Skeletal muscle tissue (tissue), 4 donors: ENCODE data around the gene FGF18. TPM values are rescaled to one million over a fixed set of nuclear protein-coding genes. Genes with fewer than 3 reads are reported as not detected.
A peak's percentile ranks its signal among the peaks of the same experiment; 100 is the strongest.
"Not testable (repeated sequence)": the region's sequence is repeated elsewhere in the genome, so short reads cannot be mapped to it uniquely, and the experiment has no call there.

Experiments used
- H3K27ac ChIP-seq: one replicate; pipeline ENCODE4 v1.7.0; 2013; ENCODE audit warnings: mild to moderate bottlenecking, low read depth, low read length, inconsistent platforms
- H3K27me3 ChIP-seq, 3 donors: one replicate each; pipeline ENCODE4 v1.7.0; 2013; ENCODE audit warnings: low read length in 3 of 3; ENCODE audit not compliant: control insufficient read depth in 3 of 3, insufficient read depth in 3 of 3
- H3K36me3 ChIP-seq, 3 donors: one replicate each; pipeline ENCODE4 v1.7.0; 2013; ENCODE audit warnings: low read length in 3 of 3; ENCODE audit not compliant: control insufficient read depth in 3 of 3, insufficient read depth in 3 of 3
- H3K4me1 ChIP-seq, 3 donors: one replicate each; pipeline ENCODE4 v1.7.0; 2013; ENCODE audit warnings: low read length in 3 of 3, mild to moderate bottlenecking in 3 of 3; ENCODE audit not compliant: control insufficient read depth in 3 of 3, insufficient read depth in 3 of 3
- H3K4me3 ChIP-seq, 3 donors: one replicate each; pipeline ENCODE4 v1.7.0; 2013; ENCODE audit warnings: low read length in 3 of 3
- H3K9ac ChIP-seq, 3 donors: one replicate each; pipeline ENCODE4 v1.7.0; 2013; ENCODE audit warnings: low read length in 3 of 3, mild to moderate bottlenecking in 3 of 3, moderate library complexity in 2 of 3, low read depth in 1 of 3
- H3K9me3 ChIP-seq, 3 donors: one replicate each; pipeline ENCODE4 v1.7.0; 2013; ENCODE audit warnings: low read length in 3 of 3; ENCODE audit not compliant: control insufficient read depth in 3 of 3
- total RNA-seq: library from RNA; depleted of rRNA; stranded (reverse); fragments of >200 nt; gene quantifications from one replicate; pipeline ENCODE4 v1.2.3, GENCODE V29; 2014
- donor health status: Osteomylitis.

Gene FGF18
- total RNA-seq, 1 donor from 2014 or later: 3.1 TPM

DNA sequence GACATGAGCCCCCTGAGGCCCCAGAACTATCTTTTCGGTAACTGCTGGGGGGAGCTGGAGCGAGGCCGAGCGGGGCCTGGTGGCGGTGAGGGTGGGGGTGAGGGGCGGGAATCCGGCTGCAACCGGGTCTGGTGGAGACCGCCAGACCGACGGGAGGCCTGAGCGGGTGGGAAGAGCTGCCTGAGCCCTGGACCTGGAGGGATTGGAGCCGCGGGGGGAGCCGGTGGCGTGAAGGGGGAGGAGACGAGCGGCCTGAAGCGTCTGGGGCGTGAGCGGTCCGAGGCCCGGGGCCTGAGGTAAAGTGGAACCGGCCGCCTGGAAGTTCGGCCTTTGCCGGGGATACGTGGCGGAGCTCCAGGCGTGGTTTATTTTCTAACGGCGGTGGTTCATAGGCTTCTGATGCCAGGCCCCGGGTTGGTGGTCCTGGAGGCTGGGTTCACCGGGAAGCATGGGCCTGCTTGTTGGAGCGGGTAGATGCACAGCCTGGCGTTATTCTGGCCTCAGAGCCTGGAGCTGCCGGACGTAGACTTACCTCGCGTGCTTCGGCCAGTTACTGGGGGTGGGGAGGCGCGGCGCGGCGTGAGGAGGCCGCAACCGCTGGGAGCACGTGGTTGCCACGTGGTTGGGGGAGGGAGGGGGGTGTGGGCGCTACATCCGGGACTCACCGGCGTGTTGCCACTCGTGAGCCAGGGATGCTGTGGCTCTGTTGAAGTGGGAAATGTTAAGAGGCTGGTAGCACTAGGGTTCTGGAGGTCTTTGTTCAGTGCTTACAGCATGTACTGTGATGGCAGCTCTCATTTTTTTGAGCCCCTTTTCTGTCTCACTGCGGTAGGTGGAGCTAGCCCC lies 31.3 kb upstream of the FGF18 start:
- H3K9me3 ChIP-seq: no peaks in the 10 kb centered on the region
- no peaks in the 10 kb centered on the region for H3K27me3 ChIP-seq
- peak overlapping the region; percentile 85 for H3K27ac ChIP-seq
- H3K36me3 ChIP-seq: peaks cover 10 to 16% (median 14%) of the 10 kb centered on the region in 3 donors
- H3K9ac ChIP-seq: peak overlapping the region; percentile 84 to 92 (median 92)
- peak overlapping the region; percentile 86 to 98 (median 88) for H3K4me3 ChIP-seq
- H3K4me1 ChIP-seq: peaks cover 13 to 23% (median 14%) of the 10 kb centered on the region in 3 donors

GRCh38 chr5:171388816-171389168 lies 30.7 kb upstream of the FGF18 start:
- peaks cover 13 to 23% (median 14%) of the 10 kb centered on the region in 3 donors for H3K4me1 ChIP-seq

DNA sequence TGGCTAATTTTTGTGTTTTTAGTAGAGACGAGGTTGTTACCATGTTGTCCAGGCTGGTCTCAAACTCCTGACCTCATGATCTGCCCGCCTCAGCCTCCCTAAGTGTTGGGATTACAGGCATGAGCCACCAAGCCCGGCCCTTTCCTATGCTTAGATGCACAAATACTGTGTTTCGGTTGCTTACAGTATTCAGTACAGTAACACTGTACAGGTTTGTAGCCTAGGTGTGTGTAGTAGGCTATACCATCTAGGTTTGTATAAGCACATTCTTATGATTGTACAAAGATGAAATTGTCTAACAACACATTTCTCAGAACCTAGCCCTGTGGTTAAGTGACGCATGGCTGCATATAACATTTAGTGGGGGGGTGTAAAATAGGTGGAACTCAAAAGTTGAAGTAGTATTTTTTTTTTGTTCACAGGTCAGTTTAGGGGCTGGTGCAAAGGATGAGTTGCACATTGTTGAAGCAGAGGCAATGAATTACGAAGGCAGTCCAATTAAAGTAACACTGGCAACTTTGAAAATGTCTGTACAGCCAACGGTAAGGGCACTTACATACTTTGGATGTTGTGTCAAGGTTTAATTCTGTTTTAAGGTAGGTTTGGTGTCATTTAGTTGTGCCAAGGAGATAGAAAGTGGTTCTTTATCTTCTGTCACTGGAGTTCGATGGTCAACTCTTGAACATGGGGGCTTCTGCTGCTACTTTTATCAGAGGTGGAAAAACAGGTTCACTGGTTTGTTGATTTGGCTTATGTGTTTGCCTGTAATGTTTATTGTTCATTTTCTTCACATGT lies 28.4 kb upstream of the FGF18 start:
- Histone ChIP-seq H3K4me3 (no peak overlapping the region), H3K36me3 (peaks cover 17 to 38% (median 33%) of the 10 kb centered on the region in 3 donors), H3K9ac (no peak overlapping the region)

More at GRCh38 chr5:171388816-171389168, 30.7 kb upstream of the FGF18 start:
- Histone ChIP-seq H3K27ac (no peak overlapping the region), H3K9ac (peak overlapping the region; percentile 63 to 92 (median 92)), H3K9me3 (no peaks in the 10 kb centered on the region), H3K4me3 (peak overlapping the region; percentile 86 to 98 (median 88)), H3K27me3 (no peaks in the 10 kb centered on the region), H3K36me3 (peaks cover 10 to 22% (median 19%) of the 10 kb centered on the region in 3 donors)

DNA sequence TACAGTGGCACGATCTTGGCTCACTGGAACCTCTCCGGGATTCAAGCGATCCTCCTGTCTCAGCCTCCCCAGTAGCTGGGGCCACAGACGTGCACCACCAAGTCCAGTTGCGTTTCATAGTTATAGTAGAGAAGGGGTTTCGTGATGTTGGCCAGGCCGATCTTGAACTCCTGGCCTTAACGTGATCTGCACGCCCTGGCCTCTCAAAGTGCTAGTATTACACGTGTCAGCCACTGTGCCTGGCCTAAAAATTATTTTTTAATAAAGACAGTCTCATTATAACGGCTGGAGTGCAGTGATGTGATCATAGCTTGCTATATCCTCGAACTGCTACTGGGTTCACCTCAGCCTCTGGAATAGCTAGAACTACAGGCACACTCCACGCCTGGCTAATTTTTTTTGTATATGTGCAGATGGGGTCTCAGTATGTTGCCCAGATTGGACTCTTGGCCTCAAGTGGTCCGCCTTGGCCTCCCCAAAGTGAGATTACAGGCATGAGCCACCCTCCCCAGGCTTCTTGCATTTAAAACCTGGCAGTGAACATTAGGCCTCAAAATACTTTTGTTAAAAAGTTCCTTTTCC lies 27.4 kb upstream of the FGF18 start:
- Histone ChIP-seq H3K4me1 (peaks cover 13 to 25% (median 14%) of the 10 kb centered on the region in 3 donors), H3K4me3 (no peak overlapping the region), H3K36me3 (peaks cover 17 to 41% (median 36%) of the 10 kb centered on the region in 3 donors), H3K27ac (no peak overlapping the region), H3K9me3 (no peaks in the 10 kb centered on the region), H3K27me3 (no peaks in the 10 kb centered on the region), H3K9ac (no peak overlapping the region)

More for the DNA sequence above, 28.4 kb upstream of the FGF18 start:
- Histone ChIP-seq H3K27ac (no peak overlapping the region), H3K27me3 (no peaks in the 10 kb centered on the region), H3K4me1 (peaks cover 13 to 23% (median 14%) of the 10 kb centered on the region in 3 donors), H3K9me3 (no peaks in the 10 kb centered on the region)

DNA sequence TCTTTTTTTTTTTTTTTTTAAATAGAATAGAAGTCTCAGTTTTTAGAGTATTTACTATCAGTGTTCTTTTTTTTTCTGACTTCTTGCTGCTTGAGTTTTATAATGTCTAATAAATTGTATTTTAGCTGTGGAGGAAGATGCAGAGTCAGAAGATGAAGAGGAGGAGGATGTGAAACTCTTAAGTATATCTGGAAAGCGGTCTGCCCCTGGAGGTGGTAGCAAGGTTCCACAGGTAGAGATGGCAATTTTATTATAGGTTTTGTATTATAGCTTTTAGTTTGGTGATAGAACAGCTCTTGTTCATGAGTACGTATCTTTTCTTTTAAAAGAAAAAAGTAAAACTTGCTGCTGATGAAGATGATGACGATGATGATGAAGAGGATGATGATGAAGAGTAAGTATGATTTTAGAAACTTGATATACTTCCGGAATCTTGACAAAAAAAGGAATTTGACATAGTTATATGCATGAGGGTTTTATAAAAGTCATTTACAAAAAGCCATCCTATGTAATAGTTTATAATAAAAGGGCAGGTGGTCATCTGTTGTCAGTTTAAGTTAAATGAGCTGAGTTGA lies 26.8 kb upstream of the FGF18 start:
- H3K27me3 ChIP-seq: no peaks in the 10 kb centered on the region
- H3K9me3 ChIP-seq: no peaks in the 10 kb centered on the region
- peaks cover 13 to 27% (median 14%) of the 10 kb centered on the region in 3 donors for H3K4me1 ChIP-seq
- no peak overlapping the region for H3K4me3 ChIP-seq
- H3K27ac ChIP-seq: no peak overlapping the region
- H3K36me3 ChIP-seq: peaks cover 17 to 44% (median 37%) of the 10 kb centered on the region in 3 donors
- H3K9ac ChIP-seq: no peak overlapping the region

DNA sequence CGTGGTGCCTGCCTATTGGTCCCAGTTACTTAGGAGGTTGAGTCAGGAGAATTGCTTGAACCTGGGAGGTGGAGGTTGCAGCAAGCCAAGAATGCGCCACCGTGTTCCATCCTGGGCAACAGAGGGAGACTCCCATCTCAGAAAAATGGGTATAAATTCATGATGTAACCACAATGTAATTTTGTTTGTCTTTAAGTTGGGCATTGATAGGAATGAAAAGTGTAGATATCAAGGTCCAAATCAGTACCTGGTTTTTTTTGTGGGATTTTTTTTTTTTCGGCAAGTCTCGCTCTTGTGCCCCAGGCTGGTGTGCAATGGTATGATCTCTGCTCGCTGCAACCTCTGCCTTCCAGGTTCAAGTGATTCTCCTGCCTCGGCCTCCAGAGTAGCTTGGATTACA lies 24.4 kb upstream of the FGF18 start:
- H3K9me3 ChIP-seq: no peaks in the 10 kb centered on the region
- H3K9ac ChIP-seq: no peak overlapping the region
- peaks cover 17 to 53% (median 39%) of the 10 kb centered on the region in 3 donors for H3K36me3 ChIP-seq
- no peak overlapping the region for H3K27ac ChIP-seq
- H3K27me3 ChIP-seq: no peaks in the 10 kb centered on the region
- H3K4me1 ChIP-seq: peaks cover 3 to 15% (median 6%) of the 10 kb centered on the region in 3 donors
- H3K4me3 ChIP-seq: no peak overlapping the region

GRCh38 chr5:171396583-171396982 lies 22.9 kb upstream of the FGF18 start:
- H3K9ac ChIP-seq, H3K4me1 ChIP-seq, H3K27me3 ChIP-seq, H3K4me3 ChIP-seq, H3K27ac ChIP-seq, H3K9me3 ChIP-seq: not testable (repeated sequence)
- H3K36me3 ChIP-seq: peaks cover 32 to 66% (median 53%) of the 10 kb centered on the region in 3 donors

- Histone ChIP-seq H3K9ac (no peak overlapping the region), H3K9me3 (no peaks in the 10 kb centered on the region), H3K4me3 (no peak overlapping the region), H3K36me3 (peaks cover 28 to 62% (median 50%) of the 10 kb centered on the region in 3 donors), H3K27ac (no peak overlapping the region), H3K4me1 (peaks cover 0 to 4% (median 0%) of the 10 kb centered on the region in 3 donors), H3K27me3 (no peaks in the 10 kb centered on the region)
Observed at GRCh38 chr5:171397190-171397589, 22.3 kb upstream of the FGF18 start.

DNA sequence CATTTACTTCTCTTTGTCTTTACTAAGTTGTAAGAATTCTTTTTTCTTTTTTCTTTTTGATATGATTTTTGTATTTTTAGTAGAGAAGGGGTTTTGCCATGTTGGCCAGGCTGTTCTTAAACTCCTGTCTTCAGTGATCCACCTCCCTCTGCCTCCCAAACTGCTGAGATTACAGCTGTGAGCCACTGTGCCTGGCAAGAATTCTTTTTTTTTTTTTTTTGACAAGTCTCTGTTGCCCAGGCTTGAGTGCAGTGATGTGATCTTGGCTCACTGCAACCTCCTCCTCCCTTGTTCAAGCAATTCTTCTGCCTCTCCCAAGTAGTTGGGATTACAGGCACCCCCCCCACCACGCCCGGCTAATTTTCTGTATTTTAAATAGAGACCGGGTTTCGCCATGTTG lies 21.8 kb upstream of the FGF18 start:
- H3K9ac ChIP-seq: no peak overlapping the region
- no peak overlapping the region for H3K27ac ChIP-seq
- no peaks in the 10 kb centered on the region for H3K9me3 ChIP-seq
- peaks cover 27 to 60% (median 46%) of the 10 kb centered on the region in 3 donors for H3K36me3 ChIP-seq
- H3K4me3 ChIP-seq: no peak overlapping the region
- H3K27me3 ChIP-seq: no peaks in the 10 kb centered on the region
- peaks cover 0 to 4% (median 0%) of the 10 kb centered on the region in 3 donors for H3K4me1 ChIP-seq
